GM18499 (cell line): ENCODE measurements around the gene UVSSA.
"Not testable (repeated sequence)": the region's sequence is repeated elsewhere in the genome, so short reads cannot be mapped to it uniquely, and the experiment has no call there.

ENCODE experiments used
- ATAC-seq: cut with Tn5 transposase; IDR thresholded peaks from one replicate; pipeline ENCODE4 v1.9.1; 2021; ENCODE audit warnings: moderate number of reproducible peaks; ENCODE audit not compliant: insufficient read depth, unreplicated experiment

UVSSA gene

DNA sequence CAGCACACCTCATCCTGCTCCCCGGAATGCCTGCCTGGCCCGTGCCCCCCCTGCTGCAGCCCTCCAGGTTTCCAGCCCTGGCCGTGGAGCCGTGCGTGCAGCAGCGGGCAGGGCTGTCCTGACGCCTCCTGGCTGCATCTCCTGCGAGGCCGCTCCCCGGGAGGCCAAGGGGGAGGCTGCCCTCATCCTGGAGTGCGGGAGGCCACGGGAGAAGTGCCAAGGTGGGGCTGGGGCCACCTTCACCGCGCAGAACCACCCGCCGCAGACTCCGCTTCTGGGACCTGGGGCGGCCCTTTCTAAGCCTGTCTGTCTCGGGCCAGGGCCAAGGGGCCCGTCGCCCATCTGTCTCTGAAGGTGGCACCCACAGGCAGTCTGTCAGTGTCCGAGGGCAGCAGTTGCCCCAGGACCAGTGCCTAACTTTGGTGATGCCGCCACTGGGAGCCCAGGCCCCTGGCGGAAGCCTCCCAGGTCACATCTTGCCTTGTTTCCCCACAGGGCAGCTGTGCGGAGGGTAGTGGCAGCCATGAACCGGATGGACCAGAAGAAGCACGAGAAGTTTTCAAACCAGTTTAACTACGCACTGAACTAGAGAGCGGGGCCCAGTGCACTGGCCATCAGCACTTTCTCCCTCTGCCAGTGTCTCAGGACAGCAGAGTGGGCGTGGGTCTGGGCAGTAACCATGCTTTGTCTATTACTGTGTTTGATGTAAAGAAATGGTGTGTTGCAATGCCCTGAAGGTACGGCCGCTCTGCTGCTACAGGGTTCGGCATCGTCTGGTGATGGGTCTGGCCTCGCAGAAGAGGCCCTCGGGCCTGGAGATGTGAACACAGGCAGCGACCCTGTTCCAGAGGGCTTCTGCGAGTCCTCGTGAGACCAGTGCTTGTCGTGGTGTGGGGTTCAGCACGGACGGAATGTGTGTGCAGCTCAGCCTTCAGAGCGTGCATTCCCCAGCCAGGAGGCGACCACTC is 38.6 kb downstream of the UVSSA start:
- ATAC-seq = no peak

DNA sequence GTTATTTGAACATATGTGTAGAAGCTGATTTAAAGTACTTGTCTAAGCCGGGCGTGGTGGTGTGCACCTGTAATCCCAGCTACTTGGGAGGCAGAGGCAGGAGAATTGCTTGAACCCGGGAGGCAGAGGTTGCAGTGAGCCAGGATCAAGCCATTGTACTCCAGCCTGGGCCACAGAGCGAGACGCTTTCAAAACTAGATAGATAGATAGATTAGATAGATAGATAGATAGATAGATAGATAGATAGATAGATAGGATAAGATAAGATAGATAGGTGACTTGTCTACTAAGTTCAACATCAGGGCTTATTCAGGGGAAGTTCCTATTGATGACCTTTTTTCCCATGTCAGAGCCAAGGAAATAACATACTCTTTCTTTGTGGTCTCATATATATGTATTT is 46.4 kb downstream of the UVSSA start:
- not testable (repeated sequence) for ATAC-seq

- no peak for ATAC-seq
These were observed 46.9 kb downstream of the UVSSA start for GRCh38 chr4:1393866-1394265.

- ATAC-seq = not testable (repeated sequence)
These were observed 47.8 kb downstream of the UVSSA start for GRCh38 chr4:1394554-1395388.

DNA sequence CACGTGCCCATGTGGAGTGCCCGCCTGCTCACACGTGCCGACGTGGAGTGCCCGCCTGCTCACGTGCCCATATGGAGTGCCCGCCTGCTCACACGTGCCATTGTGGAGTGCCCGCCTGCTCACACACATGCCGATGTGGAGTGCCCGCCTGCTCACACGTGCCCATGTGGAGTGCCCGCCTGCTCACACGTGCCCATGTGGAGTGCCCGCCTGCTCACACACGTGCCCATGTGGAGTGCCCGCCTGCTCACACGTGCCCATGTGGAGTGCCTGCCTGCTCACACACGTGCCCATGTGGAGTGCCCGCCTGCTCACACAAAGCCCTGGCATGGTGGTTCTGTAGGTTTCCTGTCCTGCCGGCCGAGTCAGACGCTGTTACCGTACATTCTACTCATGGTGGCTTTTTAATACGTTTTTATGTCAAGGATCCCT is 48.4 kb downstream of the UVSSA start:
- not testable (repeated sequence) for ATAC-seq

- ATAC-seq = no peak
These were observed 49.2 kb downstream of the UVSSA start for GRCh38 chr4:1395941-1396805.

- no peak for ATAC-seq
These were observed 49.9 kb downstream of the UVSSA start for GRCh38 chr4:1396806-1397455.

DNA sequence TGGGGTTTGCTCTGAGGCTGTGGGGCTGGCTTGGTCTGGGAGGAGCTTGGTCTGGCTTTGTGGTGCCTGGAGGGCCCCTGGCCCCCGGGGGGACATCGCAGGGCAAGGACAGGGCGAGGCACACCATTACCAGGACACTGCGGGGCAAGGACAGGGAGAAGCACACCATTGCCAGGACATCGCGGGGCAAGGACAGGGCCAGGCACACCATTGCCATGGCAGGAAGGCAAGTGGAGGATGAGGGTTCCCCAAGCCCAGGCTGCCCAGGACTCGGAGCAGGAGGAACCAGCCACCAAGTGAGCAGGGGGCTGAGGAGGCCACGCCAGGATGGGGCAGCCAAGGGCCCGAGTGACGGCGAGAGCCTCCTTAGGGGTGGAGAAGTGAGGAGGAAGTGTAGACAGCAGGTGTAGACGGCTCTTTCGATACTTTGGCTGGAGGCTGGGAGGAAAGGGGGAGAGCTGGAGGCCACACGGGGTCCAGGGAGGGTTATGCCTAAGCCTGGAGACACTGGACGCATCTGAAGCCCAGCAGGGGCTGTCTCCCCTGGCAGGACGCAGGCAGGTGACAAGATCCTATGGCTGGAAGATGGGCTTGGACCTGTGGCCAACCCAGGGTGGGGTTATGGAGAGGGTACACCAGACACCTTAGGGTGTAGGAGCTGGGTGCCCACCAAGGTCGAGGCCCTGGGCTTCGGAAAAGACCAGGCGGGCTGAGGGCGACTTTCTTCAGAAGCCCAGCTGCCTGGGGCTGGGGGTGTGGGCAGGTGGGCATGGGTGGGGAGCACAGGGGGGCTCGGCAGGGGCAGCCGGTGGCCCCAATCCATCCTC is 51.9 kb downstream of the UVSSA start:
- no peak for ATAC-seq

- no peak for ATAC-seq
These were observed 52.6 kb downstream of the UVSSA start for GRCh38 chr4:1399508-1400190.

GRCh38 chr4:1400191-1400805 is 53.3 kb downstream of the UVSSA start:
- no peak for ATAC-seq

DNA sequence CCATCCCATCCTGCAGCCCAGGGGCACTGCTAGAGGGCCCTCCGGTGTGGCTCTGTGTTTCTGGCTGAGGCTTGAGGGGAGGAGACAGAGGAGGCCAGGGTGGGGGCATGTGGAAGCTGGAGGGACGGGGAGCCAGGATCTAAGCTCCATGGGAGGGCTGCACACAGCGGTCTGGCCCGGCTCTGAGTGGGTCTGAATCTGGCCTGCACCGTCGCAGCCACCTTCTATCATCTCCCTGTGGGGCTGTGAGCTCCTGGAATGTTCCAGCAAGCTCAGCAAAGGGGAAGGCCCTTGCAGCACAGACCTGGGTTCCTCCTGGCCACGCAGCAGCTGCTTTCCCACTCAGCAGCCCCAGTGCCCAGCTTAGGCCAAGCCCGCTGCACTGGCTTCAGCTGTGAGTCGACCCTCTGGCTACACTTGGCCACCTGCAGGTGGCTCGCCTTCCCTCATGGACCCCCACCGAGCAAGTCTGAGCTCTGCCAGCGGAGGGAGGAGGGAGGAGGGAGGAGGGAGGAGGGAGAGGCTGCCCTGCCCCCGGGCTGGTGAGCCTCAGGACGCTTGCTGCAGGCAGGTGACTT is 53.9 kb downstream of the UVSSA start:
- no peak for ATAC-seq

GRCh38 chr4:1401409-1402020 is 54.5 kb downstream of the UVSSA start:
- ATAC-seq = no peak

- no peak for ATAC-seq
These were observed 55.1 kb downstream of the UVSSA start for GRCh38 chr4:1402021-1402515.

- no peak for ATAC-seq
These were observed 55.6 kb downstream of the UVSSA start for GRCh38 chr4:1402516-1403091.

GRCh38 chr4:1403177-1403583 is 56.2 kb downstream of the UVSSA start:
- no peak for ATAC-seq
